WTC11 (cell line): ENCODE results near the gene HS2ST1.

ENCODE experiments used
- CTCF ChIP-seq: fragments of 200-600 bp; IDR thresholded peaks from 2 replicates; pipeline ENCODE4 v1.8.0; 2022; ENCODE audit warnings: antibody characterized with exemption
- ETV6 ChIP-seq: sonication (generic); formaldehyde crosslinking; IDR thresholded peaks from 2 replicates; pipeline ENCODE4 v1.8.1; 2022; ENCODE audit warnings: mild to moderate bottlenecking, missing genetic modification reagents
- HMGXB4 ChIP-seq: sonication (generic); formaldehyde crosslinking; IDR thresholded peaks from 2 replicates; pipeline ENCODE4 v1.8.1; 2023; ENCODE audit warnings: mild to moderate bottlenecking, moderate library complexity, missing genetic modification reagents
- SMAD4 ChIP-seq: sonication (generic); formaldehyde crosslinking; IDR thresholded peaks from 2 replicates; pipeline ENCODE4 v1.8.0; 2022; ENCODE audit warnings: mild to moderate bottlenecking, missing genetic modification reagents
- TP53 ChIP-seq: sonication (generic); formaldehyde crosslinking; IDR thresholded peaks from 2 replicates; pipeline ENCODE4 v1.8.1; 2023; ENCODE audit warnings: mild to moderate bottlenecking, missing genetic modification reagents

- TF ChIP-seq CTCF (no peak), HMGXB4 (CRISPR knock-in tag) (no peak), TP53 (CRISPR knock-in tag) (no peak), ETV6 (CRISPR knock-in tag) (no peak), SMAD4 (CRISPR knock-in tag) (no peak)
Observed at GRCh38 chr1:86942743-86943142, 28.3 kb downstream of the HS2ST1 start.
